ENCODE data around the gene CYSRT1. TPM values are rescaled to one million over a fixed set of nuclear protein-coding genes. Genes with fewer than 3 reads are reported as not detected.

The CYSRT1 gene
- total RNA-seq, 1 donor from 2014 or later, result 2.1 TPM

DNA sequence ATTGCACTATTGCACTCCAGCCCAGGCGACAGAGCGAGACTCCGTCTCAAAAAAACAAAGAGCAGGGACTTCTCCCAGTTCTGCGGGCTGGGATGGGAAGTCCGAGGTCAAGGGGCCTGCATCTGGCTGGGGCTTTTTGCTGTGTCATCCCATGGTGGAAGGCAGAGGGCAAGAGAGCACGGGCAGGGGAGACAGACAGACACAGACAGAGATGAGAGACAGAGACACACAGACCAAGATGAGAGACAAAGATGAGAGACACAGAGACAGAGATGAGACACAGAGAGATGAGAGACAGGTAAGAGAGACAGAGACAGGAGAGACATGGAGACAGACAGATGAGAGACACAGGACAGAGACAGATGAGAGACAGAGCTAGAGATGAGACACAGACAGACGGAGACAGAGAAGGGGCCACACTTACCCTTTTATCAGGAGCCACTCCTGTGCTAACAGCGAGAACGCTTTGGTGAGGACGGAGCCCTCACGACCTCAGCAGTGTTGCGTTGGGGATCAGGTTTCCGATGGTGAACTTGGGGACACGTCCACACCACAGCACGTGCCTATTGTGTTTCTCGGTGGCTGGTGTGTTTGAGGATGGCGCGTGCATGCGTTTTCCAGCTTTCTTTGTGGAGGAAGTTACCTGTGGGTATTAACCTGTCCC is 43.7 kb downstream of the CYSRT1 start:
- no peaks in the 10 kb centered on the region for H3K4me1 Mint-ChIP-seq (ENCODE audit: low read depth, unreplicated experiment)
- H3K36me3 Mint-ChIP-seq (ENCODE audit: unreplicated experiment), result no peaks in the 10 kb centered on the region
- peaks cover 5% of the 10 kb centered on the region for H3K27me3 Mint-ChIP-seq (ENCODE audit: unreplicated experiment)
- no peak overlapping the region for H3K4me3 Mint-ChIP-seq (ENCODE audit: unreplicated experiment)
- peaks cover 4% of the 10 kb centered on the region for H3K9me3 Mint-ChIP-seq (ENCODE audit: unreplicated experiment)
- H3K27ac Mint-ChIP-seq (ENCODE audit: unreplicated experiment), result no peak overlapping the region
- DNase-seq, result no peak
- TF ChIP-seq, protein P1, sequence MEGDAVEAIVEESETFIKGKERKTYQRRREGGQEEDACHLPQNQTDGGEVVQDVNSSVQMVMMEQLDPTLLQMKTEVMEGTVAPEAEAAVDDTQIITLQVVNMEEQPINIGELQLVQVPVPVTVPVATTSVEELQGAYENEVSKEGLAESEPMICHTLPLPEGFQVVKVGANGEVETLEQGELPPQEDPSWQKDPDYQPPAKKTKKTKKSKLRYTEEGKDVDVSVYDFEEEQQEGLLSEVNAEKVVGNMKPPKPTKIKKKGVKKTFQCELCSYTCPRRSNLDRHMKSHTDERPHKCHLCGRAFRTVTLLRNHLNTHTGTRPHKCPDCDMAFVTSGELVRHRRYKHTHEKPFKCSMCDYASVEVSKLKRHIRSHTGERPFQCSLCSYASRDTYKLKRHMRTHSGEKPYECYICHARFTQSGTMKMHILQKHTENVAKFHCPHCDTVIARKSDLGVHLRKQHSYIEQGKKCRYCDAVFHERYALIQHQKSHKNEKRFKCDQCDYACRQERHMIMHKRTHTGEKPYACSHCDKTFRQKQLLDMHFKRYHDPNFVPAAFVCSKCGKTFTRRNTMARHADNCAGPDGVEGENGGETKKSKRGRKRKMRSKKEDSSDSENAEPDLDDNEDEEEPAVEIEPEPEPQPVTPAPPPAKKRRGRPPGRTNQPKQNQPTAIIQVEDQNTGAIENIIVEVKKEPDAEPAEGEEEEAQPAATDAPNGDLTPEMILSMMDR (IDR thresholded peaks at IDR 0.05; ENCODE audit: partially characterized antibody, unreplicated experiment), result no peak

DNA sequence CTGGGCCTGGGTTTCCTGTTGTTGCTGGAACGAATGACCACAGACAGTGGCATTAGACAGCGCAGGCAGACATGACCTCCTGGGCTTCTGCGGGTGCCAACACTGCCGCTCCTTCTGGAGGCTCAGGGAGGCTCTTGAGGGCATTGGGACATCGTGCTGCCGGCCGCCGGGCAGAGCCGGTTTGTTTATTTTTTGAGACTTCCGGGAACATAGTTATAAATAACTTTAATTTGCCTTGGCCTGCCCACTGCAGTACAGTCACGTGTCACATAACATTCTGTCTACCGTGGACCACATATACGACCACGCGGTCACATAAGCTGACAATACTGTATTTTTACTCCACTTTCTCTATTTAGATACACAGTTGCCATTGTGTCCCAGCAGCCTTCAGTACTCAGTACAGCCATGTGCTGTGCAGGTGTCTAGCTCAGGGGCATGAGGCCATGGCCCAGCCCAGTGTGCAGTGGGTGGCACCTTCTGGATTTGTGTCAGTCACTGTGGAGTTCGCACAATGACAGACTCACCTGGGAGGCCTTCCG is 44.3 kb downstream of the CYSRT1 start:
- no peak for DNase-seq
- Mint-ChIP-seq H3K4me1 (ENCODE audit: low read depth, unreplicated experiment) (peaks cover 3% of the 10 kb centered on the region), H3K27ac (ENCODE audit: unreplicated experiment) (no peak overlapping the region), H3K36me3 (ENCODE audit: unreplicated experiment) (no peaks in the 10 kb centered on the region), H3K27me3 (ENCODE audit: unreplicated experiment) (peaks cover 5% of the 10 kb centered on the region), H3K9me3 (ENCODE audit: unreplicated experiment) (peaks cover 4% of the 10 kb centered on the region), H3K4me3 (ENCODE audit: unreplicated experiment) (no peak overlapping the region)
- TF ChIP-seq, protein P1 (IDR thresholded peaks at IDR 0.05; ENCODE audit: partially characterized antibody, unreplicated experiment), result no peak

DNA sequence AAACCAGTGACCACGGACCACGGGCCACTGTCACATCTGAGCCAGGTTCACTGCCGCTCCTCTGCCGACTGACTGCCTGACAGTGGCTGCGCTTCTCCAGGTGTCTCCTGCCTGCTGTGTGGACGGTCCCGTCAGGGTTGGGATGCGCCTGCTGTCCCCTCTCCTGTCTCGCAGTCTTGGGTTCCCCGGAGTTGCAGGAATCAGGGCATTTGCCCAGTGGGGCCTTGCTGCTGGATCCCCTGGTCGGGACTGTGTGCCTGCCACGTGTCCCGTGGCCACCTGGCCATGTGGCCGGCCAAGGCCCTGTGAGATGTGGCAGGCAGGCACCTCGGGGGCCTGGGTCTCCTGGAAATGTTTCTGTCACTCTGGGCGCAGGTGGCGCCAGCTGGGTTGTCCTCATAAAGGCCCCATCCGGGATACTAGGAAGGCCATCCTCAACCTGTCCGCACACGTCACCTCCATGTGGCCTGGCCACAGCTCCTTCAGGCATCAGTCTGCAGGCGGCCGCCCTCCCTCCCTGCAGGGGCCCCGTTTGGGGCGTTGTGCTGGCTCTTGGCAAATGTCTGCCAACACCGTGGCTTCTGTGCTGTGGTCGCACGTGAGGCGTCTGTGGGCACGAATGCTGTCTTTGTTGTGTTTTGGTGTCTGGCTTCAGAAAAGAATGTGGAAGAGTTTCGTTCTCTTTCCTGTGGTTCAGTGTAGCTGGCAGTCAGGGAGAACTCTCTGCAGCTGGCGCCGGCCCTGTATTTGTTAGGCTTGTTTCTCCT is 46.1 kb downstream of the CYSRT1 start:
- peak overlapping the region; percentile 28 for H3K27ac Mint-ChIP-seq (ENCODE audit: unreplicated experiment)

DNA sequence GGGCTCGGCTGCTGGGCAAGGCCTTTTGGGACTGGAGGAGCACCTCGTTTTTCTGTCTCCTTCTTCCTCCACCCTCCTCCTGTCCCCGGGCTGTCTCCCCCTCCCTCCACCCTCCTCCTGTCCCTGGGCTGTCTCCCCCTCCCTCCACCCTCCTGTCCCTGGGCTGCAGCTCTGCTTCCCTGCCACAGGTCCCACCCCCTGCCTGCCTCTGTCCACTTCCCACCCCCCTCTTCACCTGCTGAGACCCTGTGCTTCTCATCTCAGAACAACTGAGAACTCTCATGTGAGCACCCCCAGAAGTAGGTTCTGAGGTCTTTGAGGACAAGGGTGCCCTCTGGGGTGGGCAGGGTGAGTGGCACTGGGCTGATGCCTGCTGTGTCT is 46.7 kb downstream of the CYSRT1 start:
- H3K9me3 Mint-ChIP-seq (ENCODE audit: unreplicated experiment), result peaks cover 10% of the 10 kb centered on the region
- H3K4me3 Mint-ChIP-seq (ENCODE audit: unreplicated experiment), result no peak overlapping the region
- no peak for DNase-seq
- H3K27me3 Mint-ChIP-seq (ENCODE audit: unreplicated experiment), result peaks cover 9% of the 10 kb centered on the region
- H3K36me3 Mint-ChIP-seq (ENCODE audit: unreplicated experiment), result no peaks in the 10 kb centered on the region
- H3K4me1 Mint-ChIP-seq (ENCODE audit: low read depth, unreplicated experiment), result peaks cover 17% of the 10 kb centered on the region
- peak overlapping the region; percentile 28 for H3K27ac Mint-ChIP-seq (ENCODE audit: unreplicated experiment)
- TF ChIP-seq, protein P1 (IDR thresholded peaks at IDR 0.05; ENCODE audit: partially characterized antibody, unreplicated experiment), result no peak

More for the DNA sequence above, 46.1 kb downstream of the CYSRT1 start:
- Mint-ChIP-seq H3K9me3 (ENCODE audit: unreplicated experiment) (peaks cover 10% of the 10 kb centered on the region), H3K27me3 (ENCODE audit: unreplicated experiment) (peaks cover 9% of the 10 kb centered on the region), H3K36me3 (ENCODE audit: unreplicated experiment) (no peaks in the 10 kb centered on the region), H3K4me1 (ENCODE audit: low read depth, unreplicated experiment) (peaks cover 17% of the 10 kb centered on the region), H3K4me3 (ENCODE audit: unreplicated experiment) (no peak overlapping the region)
- TF ChIP-seq, protein P1 (IDR thresholded peaks at IDR 0.05; ENCODE audit: partially characterized antibody, unreplicated experiment), result no peak
- DNase-seq, result no peak
